Measurements from ENCODE around the gene FRMD4A. TPM values are rescaled to one million over a fixed set of nuclear protein-coding genes. Genes with fewer than 3 reads are reported as not detected.
A peak's percentile ranks its signal among the peaks of the same experiment; 100 is the strongest.

The FRMD4A gene
- total RNA-seq, 1 experiment from 2014 or later, result 7.0 TPM

GRCh38 chr10:13892871-13893270 lies 437.9 kb downstream of the FRMD4A start:
- H3K27me3 Mint-ChIP-seq (ENCODE audit: unreplicated experiment), result peaks cover 93% of the 10 kb centered on the region
- H3K27ac Mint-ChIP-seq (ENCODE audit: unreplicated experiment), result no peak overlapping the region
- H3K36me3 Mint-ChIP-seq (ENCODE audit: insufficient read depth, unreplicated experiment), result peaks cover 8% of the 10 kb centered on the region
- H3K4me1 Mint-ChIP-seq (ENCODE audit: low read depth, unreplicated experiment), result no peaks in the 10 kb centered on the region
- TF ChIP-seq CTCF (IDR thresholded peaks at IDR 0.05; ENCODE audit: unreplicated experiment), result no peak
- H3K4me3 Mint-ChIP-seq (ENCODE audit: low read depth, unreplicated experiment), result no peak overlapping the region
- BruUV-seq (replicated peaks), result no TSS peak
- DNase-seq, result no peak
- H3K9me3 Mint-ChIP-seq (ENCODE audit: low read depth, unreplicated experiment), result no peaks in the 10 kb centered on the region
- intact Hi-C loops (cut with micrococcal nuclease; ENCODE audit: unreplicated experiment), result no loop called here
- CTCF ChIA-PET, result no interaction called here

GRCh38 chr10:13892001-13892491 lies 438.7 kb downstream of the FRMD4A start:
- DNase-seq, result no peak
- Mint-ChIP-seq H3K27me3 (ENCODE audit: unreplicated experiment) (peaks cover 95% of the 10 kb centered on the region), H3K36me3 (ENCODE audit: insufficient read depth, unreplicated experiment) (peaks cover 8% of the 10 kb centered on the region), H3K4me3 (ENCODE audit: low read depth, unreplicated experiment) (peak overlapping the region; percentile 54), H3K4me1 (ENCODE audit: low read depth, unreplicated experiment) (peaks cover under 1% of the 10 kb centered on the region), H3K27ac (ENCODE audit: unreplicated experiment) (no peak overlapping the region), H3K9me3 (ENCODE audit: low read depth, unreplicated experiment) (no peaks in the 10 kb centered on the region)
- intact Hi-C loops (cut with micrococcal nuclease; ENCODE audit: unreplicated experiment), result no loop called here
- TF ChIP-seq CTCF (IDR thresholded peaks at IDR 0.05; ENCODE audit: unreplicated experiment), result no peak
- CTCF ChIA-PET, result no interaction called here
- BruUV-seq (replicated peaks), result no TSS peak

GRCh38 chr10:13891128-13892000 lies 439.4 kb downstream of the FRMD4A start:
- intact Hi-C loops (cut with micrococcal nuclease; ENCODE audit: unreplicated experiment), result no loop called here
- no peak for DNase-seq

More at GRCh38 chr10:13891128-13892000, 439.4 kb downstream of the FRMD4A start:
- no TSS peak for BruUV-seq (replicated peaks)
- Mint-ChIP-seq H3K4me1 (ENCODE audit: low read depth, unreplicated experiment) (peaks cover 7% of the 10 kb centered on the region), H3K9me3 (ENCODE audit: low read depth, unreplicated experiment) (no peaks in the 10 kb centered on the region), H3K4me3 (ENCODE audit: low read depth, unreplicated experiment) (peak overlapping the region; percentile 54), H3K36me3 (ENCODE audit: insufficient read depth, unreplicated experiment) (peaks cover 12% of the 10 kb centered on the region), H3K27me3 (ENCODE audit: unreplicated experiment) (peaks cover 91% of the 10 kb centered on the region), H3K27ac (ENCODE audit: unreplicated experiment) (no peak overlapping the region)
- no peak for TF ChIP-seq CTCF (IDR thresholded peaks at IDR 0.05; ENCODE audit: unreplicated experiment)
- CTCF ChIA-PET, result no interaction called here
